LNCaP clone FGC (cell line): ENCODE data around the gene ADAMTSL3.

Source experiments
- DNase-seq: peaks from one replicate; pipeline ENCODE4 v3.0.0-alpha.2; 2011; ENCODE audit warnings: low read depth
- H3K4me3 ChIP-seq: 2 replicates; pipeline ENCODE4 v1.5.1; 2011; ENCODE audit warnings: mild to moderate bottlenecking, low read depth, low read length, control low read depth
- CTCF ChIP-seq: IDR thresholded peaks from 2 replicates; pipeline ENCODE4 v1.5.1; 2012; ENCODE audit warnings: mild to moderate bottlenecking; ENCODE audit not compliant: control insufficient read depth, insufficient read depth; ENCODE audit errors: extremely low read depth

Gene ADAMTSL3

DNA sequence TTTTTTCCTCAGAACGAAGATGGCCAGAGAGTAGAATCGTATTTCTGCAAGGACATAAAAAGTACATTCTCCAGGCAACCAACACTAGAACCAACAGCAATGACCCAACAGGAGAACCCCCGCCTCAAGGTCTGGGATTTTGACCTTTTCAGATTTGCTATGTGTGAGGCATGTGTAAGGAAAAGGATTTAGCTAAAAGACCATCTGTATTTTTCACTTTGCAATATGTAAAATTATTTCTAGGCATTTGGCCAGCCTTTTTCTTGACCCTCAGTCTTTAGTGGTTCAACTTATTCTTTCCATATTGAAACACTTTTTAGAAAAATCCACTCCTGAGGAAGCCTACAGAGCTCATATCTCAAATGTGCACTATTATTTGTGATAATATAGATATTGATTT is 362.4 kb downstream of the ADAMTSL3 start:
- TF ChIP-seq CTCF = no peak
- H3K4me3 ChIP-seq = no peak overlapping the region
- no peak for DNase-seq

GRCh38 chr15:84022516-84022915 is 368.6 kb downstream of the ADAMTSL3 start:
- H3K4me3 ChIP-seq = no peak overlapping the region
- TF ChIP-seq CTCF = no peak
- peak; percentile 49 for DNase-seq

GRCh38 chr15:84023636-84024035 is 369.7 kb downstream of the ADAMTSL3 start:
- DNase-seq = peak; percentile 23
- no peak overlapping the region for H3K4me3 ChIP-seq
- peak; percentile 70 for TF ChIP-seq CTCF

GRCh38 chr15:84033793-84034553 is 380.1 kb downstream of the ADAMTSL3 start:
- DNase-seq = no peak
- no peak for TF ChIP-seq CTCF
- H3K4me3 ChIP-seq = no peak overlapping the region

GRCh38 chr15:84034578-84035398 is 380.9 kb downstream of the ADAMTSL3 start:
- peak; percentile 56 for TF ChIP-seq CTCF
- no peak overlapping the region for H3K4me3 ChIP-seq
- DNase-seq = no peak

DNA sequence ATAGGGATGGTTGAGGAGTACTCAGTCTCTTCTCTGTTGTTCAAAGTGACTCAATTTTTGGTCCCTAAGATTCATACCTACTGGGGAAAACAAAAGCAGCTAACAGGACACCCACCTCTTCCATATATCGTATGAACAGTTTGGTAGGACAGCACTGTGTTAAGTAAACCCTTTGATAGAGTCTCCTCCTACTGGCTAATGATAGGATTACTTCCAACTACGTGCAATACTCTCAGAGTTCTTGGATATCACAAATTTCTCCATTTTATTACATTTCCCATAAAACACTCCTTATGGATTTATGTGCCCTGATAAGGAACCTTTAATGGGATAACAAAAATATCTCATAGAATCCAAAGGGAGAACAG is 381.5 kb downstream of the ADAMTSL3 start:
- TF ChIP-seq CTCF = peak; percentile 68
- no peak overlapping the region for H3K4me3 ChIP-seq
- peak; percentile 34 for DNase-seq
